NCI-H1694 (cell line): ENCODE measurements around the gene SPG11.

Experiments used
- DNase-seq: peaks from one replicate; lab custom pipeline; 2025; lab: John Stamatoyannopoulos, UW

The SPG11 gene

DNA sequence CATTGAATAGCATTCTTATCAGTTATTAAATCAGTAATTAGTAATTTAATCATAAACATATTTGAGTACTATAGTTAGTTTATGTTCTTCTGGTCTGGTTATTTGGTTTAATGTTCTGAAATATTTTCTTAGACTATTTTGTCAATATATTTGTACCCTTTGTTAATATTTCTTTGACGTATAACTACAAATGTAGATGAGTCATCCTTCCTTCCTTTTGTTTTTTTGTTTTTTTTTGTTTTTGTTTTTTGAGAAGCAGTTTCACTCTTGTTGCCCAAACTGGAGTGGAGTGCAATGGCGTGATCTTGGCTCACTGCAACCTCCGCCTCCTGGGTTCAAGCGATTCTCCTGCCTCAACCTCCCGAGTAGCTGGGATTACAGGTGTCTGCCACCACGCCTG, 143.9 kb downstream of the SPG11 start:
- DNase-seq: no peak

DNA sequence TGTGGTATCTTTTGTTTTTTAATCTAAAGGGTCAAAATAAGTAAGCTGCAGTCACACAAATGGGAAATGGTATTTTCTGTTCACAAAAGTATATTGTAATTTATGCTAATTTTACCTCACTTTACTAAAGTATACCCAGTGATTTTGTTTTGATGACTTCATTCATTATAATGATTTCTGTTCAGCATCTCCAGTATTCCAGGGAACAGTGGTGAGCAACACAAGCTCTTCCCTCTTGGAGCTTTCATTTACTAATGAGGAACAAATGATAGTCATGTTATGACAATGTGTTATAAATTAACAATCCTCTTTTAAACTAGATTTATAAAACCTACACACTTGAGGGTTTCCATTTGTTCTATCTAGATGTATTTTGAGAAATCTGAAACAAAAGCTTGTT, 147.0 kb downstream of the SPG11 start:
- no peak for DNase-seq
